Activated CD8-positive, alpha-beta memory T cell treated with anti-CD3 and anti-CD28 coated beads, Interleukin-2, amount 50 U/mL, for 24 hours (primary cell): Measurements from ENCODE around the gene FARP2.
"Not testable (repeated sequence)": the region's sequence is repeated elsewhere in the genome, so short reads cannot be mapped to it uniquely, and the experiment has no call there.

Experiments
- DNase-seq: peaks from one replicate; pipeline ENCODE4 v3.0.0-alpha.2; 2020; ENCODE audit errors: extremely low read depth

Gene FARP2

DNA sequence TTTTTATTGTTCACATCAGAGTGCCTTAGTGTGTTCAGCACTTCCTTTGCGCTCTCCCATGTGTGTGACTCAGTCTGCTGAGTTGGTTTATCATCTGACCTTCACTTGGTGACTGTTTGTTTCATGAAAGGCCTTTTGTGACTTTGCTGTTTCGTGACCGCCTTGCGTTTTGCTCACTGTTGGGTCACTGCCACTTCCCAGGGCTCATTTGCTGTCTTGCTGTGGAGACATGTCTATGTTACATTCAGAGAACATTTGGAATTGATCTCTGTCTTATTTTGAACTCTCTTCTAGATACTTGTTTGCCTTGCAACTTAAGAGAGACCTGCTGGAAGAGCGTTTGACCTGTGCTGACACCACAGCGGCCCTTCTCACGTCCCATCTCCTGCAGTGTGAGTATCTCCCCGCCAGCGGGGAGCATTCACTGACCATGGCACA lies 54.7 kb downstream of the FARP2 start:
- no peak for DNase-seq

DNA sequence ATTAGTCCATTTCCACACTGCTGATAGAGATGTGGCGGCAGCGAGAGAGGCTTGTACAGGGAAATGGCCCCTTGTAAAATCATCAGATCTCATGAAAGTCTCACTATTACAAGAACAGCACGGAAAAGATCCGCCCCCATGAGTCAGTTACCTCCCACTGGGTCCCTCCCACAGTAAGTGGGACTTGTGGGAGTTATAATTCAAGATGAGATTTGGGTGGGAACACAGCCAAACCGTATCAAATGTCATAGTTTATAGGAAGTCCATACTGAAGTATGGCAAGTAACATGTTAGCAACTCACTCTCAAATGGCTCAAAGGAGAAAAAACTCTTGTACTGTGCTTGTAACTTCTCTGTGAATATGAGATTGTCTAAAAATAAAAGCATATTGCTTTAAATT lies 56.1 kb downstream of the FARP2 start:
- DNase-seq = no peak

DNA sequence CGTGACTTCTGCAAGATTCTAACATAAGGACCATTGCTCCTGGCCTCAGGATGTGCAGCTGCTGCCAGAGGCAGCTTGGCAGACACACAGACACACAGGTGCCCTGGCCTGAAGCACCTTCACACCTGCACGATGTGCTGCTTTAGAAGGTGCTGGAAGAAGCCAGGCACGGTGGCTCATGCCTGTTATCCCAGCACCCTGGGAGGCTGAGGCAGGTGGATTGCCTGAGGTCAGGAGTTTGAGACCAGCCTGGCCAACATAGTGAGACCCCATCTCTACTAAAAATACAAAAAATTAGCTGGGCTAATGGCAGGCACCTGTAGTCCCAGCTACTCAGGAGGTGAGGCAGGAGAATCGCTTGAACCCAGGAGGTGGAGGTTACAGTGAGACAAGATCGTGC lies 57.4 kb downstream of the FARP2 start:
- not testable (repeated sequence) for DNase-seq

GRCh38 chr2:241413929-241414580 lies 58.0 kb downstream of the FARP2 start:
- no peak for DNase-seq

DNA sequence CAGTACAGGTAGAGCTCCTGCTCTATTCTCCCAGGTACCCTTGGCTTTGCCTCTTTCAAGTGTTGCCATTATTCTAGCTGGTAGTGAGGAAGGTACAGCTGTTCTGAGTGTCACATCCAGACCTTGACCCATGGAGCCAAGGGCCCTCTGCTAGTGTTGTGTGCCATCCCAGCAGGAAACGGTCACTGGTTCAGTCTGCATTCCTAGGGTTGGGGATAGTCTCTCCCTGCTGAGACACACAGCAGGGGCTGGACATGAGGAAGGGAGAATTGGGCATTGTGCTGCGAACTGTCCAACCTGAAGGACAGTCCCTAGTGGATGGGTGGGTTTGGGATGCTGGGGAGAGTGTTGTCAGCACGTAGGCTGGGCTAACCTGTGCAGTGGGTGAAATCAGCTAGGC lies 59.1 kb downstream of the FARP2 start:
- DNase-seq = no peak

DNA sequence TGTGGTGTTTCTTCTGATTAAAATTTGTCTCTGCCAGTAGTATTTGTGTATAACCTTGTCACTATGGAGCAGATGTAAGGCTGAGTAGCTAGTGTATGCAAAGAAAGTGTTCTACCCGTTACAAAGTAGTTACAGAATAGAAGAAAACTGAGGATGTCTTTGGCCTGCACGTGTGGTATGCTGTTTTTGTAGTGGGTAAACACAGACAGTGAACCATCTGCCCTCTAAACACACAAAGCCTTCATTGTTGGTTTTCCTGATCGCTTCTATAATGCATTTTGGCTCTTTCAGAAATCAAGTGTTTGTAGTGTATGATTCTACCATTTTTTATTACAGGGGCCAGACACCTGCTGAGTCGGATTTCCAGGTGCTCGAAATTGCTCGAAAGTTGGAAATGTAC lies 61.5 kb downstream of the FARP2 start:
- DNase-seq = no peak

GRCh38 chr2:241421330-241421729 lies 65.2 kb downstream of the FARP2 start:
- no peak for DNase-seq

GRCh38 chr2:241421942-241422341 lies 65.9 kb downstream of the FARP2 start:
- not testable (repeated sequence) for DNase-seq

DNA sequence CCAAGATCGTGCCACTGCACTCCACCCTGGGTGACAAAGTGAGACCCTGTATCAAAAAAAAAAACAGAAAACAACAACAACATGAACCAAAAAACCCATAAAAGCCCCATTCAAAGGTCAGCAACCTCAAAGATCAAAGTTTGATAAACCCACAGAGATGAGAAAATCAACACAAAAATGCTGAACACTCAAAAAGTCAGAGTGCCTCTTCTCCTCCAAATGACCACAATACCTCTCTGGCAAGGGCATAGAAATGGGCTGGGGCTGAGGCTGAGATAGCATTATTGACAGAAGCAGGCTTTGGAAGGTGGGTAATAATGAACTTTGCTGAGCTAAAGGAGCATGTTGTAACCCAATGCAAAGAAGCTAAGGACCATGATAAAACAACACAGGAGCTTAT lies 66.3 kb downstream of the FARP2 start:
- DNase-seq = no peak

DNA sequence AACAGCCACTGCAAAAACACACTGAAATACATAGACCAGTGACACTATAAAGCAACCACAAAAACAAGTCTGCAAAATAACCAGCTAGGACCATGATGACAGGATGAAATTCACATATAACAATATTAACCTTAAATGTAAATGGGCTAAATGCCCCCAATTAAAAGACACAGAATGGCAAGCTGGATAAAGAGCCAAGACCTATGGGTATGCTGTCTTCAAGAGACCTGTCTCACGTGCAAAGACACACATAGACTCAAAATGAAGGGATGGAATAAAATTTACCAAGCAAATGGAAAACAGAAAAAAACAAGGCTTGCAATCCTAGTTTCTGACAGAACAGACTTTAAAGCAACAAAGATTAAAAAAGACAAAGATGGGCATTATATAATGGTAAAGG lies 67.4 kb downstream of the FARP2 start:
- DNase-seq = not testable (repeated sequence)

- DNase-seq = no peak
Observed at GRCh38 chr2:241425368-241425767, 69.3 kb downstream of the FARP2 start.

GRCh38 chr2:241430178-241430577 lies 74.1 kb downstream of the FARP2 start:
- DNase-seq = no peak

DNA sequence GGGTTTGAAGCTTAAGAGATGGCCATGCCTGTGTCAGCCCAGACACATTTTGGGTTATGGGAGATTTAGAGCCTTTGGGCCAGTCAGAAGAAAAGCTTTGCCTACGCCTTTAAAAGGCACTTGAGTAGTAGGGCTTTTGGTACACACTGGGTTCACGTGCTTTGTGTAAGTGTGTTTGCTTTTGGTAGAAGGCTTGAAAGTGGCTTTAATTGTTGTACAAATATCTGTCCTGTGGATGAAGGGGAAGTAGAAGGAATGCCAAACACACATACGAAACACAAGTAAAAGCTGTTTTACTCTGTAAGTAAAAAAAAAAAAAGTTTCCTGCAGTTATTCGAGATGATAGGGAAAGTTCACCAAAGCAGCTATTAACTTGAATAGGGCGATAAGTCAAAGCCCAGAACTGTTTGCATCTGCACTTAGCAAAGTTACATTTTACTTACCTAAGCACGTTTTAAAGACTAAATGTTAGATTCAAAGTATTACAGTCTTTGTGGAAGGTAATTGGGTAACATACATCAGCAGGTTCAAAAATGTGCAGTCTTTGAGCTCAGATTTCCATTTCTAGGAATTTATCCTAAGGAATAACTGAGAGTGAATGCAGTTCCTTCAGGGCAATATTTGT lies 76.9 kb downstream of the FARP2 start:
- DNase-seq = no peak

GRCh38 chr2:241437179-241437578 lies 81.1 kb downstream of the FARP2 start:
- DNase-seq = no peak

GRCh38 chr2:241441492-241441891 lies 85.4 kb downstream of the FARP2 start:
- no peak for DNase-seq

GRCh38 chr2:241443486-241444223 lies 87.6 kb downstream of the FARP2 start:
- peak; percentile 88 for DNase-seq

- no peak for DNase-seq
Observed at GRCh38 chr2:241445426-241445825, 89.3 kb downstream of the FARP2 start.

GRCh38 chr2:241450092-241450491 lies 94.0 kb downstream of the FARP2 start:
- DNase-seq = not testable (repeated sequence)

DNA sequence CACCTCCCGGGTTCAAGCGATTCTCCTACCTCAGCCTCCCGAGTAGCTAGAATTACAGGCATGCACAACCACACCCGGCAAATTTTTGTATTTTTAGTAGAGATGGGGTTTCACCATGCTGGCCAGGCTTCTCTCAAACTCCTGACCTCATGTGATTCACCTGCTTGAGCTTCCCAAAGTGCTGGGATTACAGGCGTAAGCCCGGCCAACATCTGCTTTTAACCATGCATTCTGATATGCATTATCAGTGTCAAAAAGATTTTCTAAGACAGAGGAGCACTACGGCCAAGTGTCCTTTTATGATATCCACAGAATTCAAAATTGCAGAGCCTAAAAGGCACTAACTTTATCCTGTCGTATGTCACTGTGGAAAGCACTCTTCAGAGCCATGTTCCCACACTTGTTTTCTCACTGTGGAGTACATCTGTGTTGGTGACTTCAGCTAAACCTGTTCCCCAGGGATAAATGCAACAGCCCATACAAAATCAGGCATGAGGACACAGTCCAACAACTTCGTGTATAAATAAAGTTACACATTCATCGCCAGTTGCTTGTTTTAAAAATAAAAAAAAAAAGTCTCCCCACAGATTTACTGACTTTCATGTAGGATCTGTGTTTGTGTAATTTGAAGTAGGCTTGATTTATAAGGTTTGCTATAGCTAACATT lies 95.9 kb downstream of the FARP2 start:
- DNase-seq = no peak

- not testable (repeated sequence) for DNase-seq
Observed at GRCh38 chr2:241453919-241454318, 97.8 kb downstream of the FARP2 start.

GRCh38 chr2:241454837-241455485 lies 98.9 kb downstream of the FARP2 start:
- no peak for DNase-seq

- DNase-seq = no peak
Observed at GRCh38 chr2:241456546-241456945, 100.5 kb downstream of the FARP2 start.
